Measurements from ENCODE around the gene ERN1. TPM values are rescaled to one million over a fixed set of nuclear protein-coding genes. Genes with fewer than 3 reads are reported as not detected.
A peak's percentile ranks its signal among the peaks of the same experiment; 100 is the strongest.

Gene ERN1
- total RNA-seq, 1 donor from 2014 or later: 12.1 TPM

- Mint-ChIP-seq H3K36me3 (no peaks in the 10 kb centered on the region), H3K4me3 (no peak overlapping the region), H3K9me3 (no peaks in the 10 kb centered on the region), H3K4me1 (ENCODE audit: unreplicated experiment) (peaks cover 2% of the 10 kb centered on the region), H3K27ac (no peak overlapping the region), H3K27me3 (no peaks in the 10 kb centered on the region)
- no peak for TF ChIP-seq CTCF (conservative IDR thresholded peaks at IDR 0.05)
- DNase-seq (ENCODE audit: extremely low spot score, unreplicated experiment): no peak
Measured at GRCh38 chr17:64083093-64083492, 46.9 kb downstream of the ERN1 start.

- H3K4me3 Mint-ChIP-seq: peak overlapping the region; percentile 65
- DNase-seq (ENCODE audit: extremely low spot score, unreplicated experiment): no peak
Measured at GRCh38 chr17:64081802-64082799, 47.8 kb downstream of the ERN1 start.

GRCh38 chr17:64080174-64080618 is 49.7 kb downstream of the ERN1 start:
- Mint-ChIP-seq H3K4me1 (ENCODE audit: unreplicated experiment) (peaks cover 6% of the 10 kb centered on the region), H3K27ac (peak overlapping the region; percentile 17), H3K36me3 (peaks cover 6% of the 10 kb centered on the region), H3K27me3 (no peaks in the 10 kb centered on the region), H3K4me3 (no peak overlapping the region), H3K9me3 (no peaks in the 10 kb centered on the region)
- DNase-seq (ENCODE audit: extremely low spot score, unreplicated experiment): no peak
- no peak for TF ChIP-seq CTCF (conservative IDR thresholded peaks at IDR 0.05)

More at GRCh38 chr17:64081802-64082799, 47.8 kb downstream of the ERN1 start:
- H3K9me3 Mint-ChIP-seq: no peaks in the 10 kb centered on the region
- no peak for TF ChIP-seq CTCF (conservative IDR thresholded peaks at IDR 0.05)
- H3K36me3 Mint-ChIP-seq: peaks cover 3% of the 10 kb centered on the region
- no peaks in the 10 kb centered on the region for H3K27me3 Mint-ChIP-seq
- H3K4me1 Mint-ChIP-seq (ENCODE audit: unreplicated experiment): peaks cover 3% of the 10 kb centered on the region
- no peak overlapping the region for H3K27ac Mint-ChIP-seq

GRCh38 chr17:64077379-64077778 is 52.6 kb downstream of the ERN1 start:
- peak overlapping the region; percentile 76 for H3K27ac Mint-ChIP-seq
- H3K4me3 Mint-ChIP-seq: peak overlapping the region; percentile 1
- DNase-seq (ENCODE audit: extremely low spot score, unreplicated experiment): no peak
- TF ChIP-seq CTCF (conservative IDR thresholded peaks at IDR 0.05): no peak
- no peaks in the 10 kb centered on the region for H3K27me3 Mint-ChIP-seq
- no peaks in the 10 kb centered on the region for H3K9me3 Mint-ChIP-seq
- H3K36me3 Mint-ChIP-seq: peaks cover 10% of the 10 kb centered on the region
- peaks cover 13% of the 10 kb centered on the region for H3K4me1 Mint-ChIP-seq (ENCODE audit: unreplicated experiment)

- Mint-ChIP-seq H3K27ac (no peak overlapping the region), H3K27me3 (no peaks in the 10 kb centered on the region), H3K4me1 (ENCODE audit: unreplicated experiment) (peaks cover 13% of the 10 kb centered on the region), H3K9me3 (no peaks in the 10 kb centered on the region), H3K4me3 (no peak overlapping the region), H3K36me3 (peaks cover 16% of the 10 kb centered on the region)
- TF ChIP-seq CTCF (conservative IDR thresholded peaks at IDR 0.05): no peak
- DNase-seq (ENCODE audit: extremely low spot score, unreplicated experiment): no peak
Measured at GRCh38 chr17:64075913-64076312, 54.0 kb downstream of the ERN1 start.

Measured in type B pancreatic cell (in vitro differentiated cells).